Astrocyte (in vitro differentiated cells and primary cell): ENCODE measurements around the gene BCOR.

Experiments used
- CTCF ChIP-seq: IDR thresholded peaks from 2 replicates; pipeline ENCODE4 v1.5.1; 2011; ENCODE audit warnings: low read depth, mild to moderate bottlenecking, inconsistent platforms, low read length, moderate library complexity; ENCODE audit not compliant: insufficient read depth
- EZH2 ChIP-seq: IDR thresholded peaks from 2 replicates; pipeline ENCODE4 v1.6.1; 2012; ENCODE audit warnings: mild to moderate bottlenecking, low read length, inconsistent platforms; ENCODE audit not compliant: insufficient read depth

- TF ChIP-seq EZH2 (no peak), CTCF (no peak)
Observed at GRCh38 chrX:40077906-40078305, 19.9 kb downstream of the BCOR start.
